GM04503 (cell line): ENCODE results near the gene SCGN.

Source experiments
- DNase-seq: peaks from one replicate; pipeline ENCODE4 v3.0.0-alpha.2; 2012; ENCODE audit warnings: low read depth

The SCGN gene, protein sequence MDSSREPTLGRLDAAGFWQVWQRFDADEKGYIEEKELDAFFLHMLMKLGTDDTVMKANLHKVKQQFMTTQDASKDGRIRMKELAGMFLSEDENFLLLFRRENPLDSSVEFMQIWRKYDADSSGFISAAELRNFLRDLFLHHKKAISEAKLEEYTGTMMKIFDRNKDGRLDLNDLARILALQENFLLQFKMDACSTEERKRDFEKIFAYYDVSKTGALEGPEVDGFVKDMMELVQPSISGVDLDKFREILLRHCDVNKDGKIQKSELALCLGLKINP

DNA sequence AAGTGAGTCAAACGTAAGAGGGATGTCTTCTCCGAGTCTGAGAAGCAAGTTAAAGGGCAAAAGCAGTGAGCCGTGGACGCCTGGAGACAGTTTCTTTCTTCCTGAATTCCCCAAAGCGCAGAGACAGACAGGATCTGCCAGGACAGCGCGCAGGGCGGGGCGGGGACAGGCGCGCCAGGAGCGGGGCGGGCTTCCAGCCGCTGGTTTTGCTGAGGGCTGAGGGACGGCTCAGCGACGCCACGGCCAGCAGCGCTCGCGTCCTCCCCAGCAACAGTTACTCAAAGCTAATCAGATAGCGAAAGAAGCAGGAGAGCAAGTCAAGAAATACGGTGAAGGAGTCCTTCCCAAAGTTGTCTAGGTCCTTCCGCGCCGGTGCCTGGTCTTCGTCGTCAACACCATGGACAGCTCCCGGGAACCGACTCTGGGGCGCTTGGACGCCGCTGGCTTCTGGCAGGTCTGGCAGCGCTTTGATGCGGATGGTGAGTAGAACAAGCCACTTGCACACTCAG, at the start of gene SCGN:
Gene SCGN, plus strand, starts transcription at position 209 of the 509 bp plus-strand sequence. Its CDS starts 189 bp downstream, at position 398.
- no peak for DNase-seq

DNA sequence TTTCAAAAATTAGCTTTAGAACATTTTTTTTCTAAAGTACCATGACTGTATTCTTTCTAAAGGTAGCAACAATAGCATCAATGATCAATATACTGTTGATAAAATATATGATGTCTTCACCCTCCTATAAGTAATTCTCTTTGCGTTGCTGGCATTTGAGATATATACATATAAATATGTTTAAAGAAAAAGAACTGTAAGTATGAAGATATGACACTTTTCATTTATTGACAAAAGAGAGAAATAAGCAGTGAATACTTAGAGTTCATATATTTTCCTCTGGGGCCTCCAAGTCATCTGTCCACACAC, 49.4 kb upstream of the SCGN start:
- no peak for DNase-seq

DNA sequence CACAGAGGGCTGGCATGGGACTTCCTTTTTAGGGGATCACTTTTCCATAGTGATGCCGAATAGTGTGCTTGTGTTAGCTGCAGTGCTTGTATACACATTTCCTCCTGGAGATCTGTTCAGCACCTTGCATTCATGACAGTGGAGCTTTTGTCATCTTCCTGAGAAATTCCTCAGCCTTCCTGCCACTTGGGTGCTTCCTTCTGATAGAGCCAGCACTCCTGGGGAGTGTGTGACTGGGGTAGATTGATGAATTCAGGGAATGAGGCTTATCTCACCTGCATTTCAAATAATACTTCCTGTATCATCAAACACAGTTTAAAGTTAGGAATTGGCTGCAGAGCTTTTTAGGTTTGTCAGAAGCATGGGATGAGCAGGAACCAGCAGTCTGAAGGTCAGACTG, 48.8 kb upstream of the SCGN start:
- DNase-seq = no peak

- DNase-seq = no peak
Measured at GRCh38 chr6:25606151-25606550, 45.9 kb upstream of the SCGN start.

DNA sequence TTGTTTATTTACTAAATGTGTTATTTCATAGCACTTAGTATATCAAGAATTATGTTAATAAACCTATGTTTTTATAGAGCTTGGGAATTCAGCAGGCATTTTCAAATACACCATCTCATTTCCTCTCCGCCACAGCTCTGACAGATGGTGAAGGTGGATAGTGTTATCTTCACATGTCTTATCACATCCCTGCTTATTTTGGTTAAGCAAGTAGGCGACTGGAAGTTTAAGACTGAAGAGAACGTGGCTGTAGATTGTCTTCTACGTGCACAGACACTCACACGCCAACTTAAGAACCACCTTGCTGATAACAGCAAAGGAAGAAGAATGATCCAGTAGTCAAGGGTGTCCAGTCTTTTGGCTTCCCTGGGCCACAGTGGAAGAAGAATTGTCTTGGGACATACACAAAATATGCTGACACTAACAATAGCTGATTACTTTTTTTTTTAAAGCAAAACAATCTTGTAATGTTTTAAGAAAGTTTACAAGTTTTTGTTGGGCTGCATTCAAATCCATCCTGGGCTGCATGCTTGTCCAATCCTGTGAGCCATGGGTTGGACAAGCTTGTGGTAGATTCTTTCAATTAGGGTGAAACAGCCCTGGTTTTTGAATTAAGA, 43.3 kb upstream of the SCGN start:
- DNase-seq = no peak

DNA sequence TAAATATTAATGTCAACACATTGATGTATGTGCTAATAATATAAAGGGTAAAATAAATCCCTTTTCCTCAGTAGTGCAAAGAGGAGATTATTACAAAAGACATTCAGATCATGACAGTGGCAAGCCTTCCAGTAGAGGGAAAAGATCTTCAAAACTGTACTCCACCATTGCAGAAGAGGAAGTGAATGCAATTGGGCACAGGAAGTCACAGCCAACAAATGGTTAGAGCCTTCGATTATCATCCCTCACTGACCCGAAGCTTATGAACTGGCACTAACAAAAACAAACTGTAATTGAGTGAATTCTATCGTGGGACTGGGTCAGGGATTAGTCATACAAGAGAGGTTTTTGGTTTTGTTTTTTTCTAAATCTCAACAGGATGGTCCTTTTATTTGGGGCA, 39.3 kb upstream of the SCGN start:
- DNase-seq = no peak

- DNase-seq = no peak
Measured at GRCh38 chr6:25613415-25613814, 38.6 kb upstream of the SCGN start.

GRCh38 chr6:25614052-25614451, 38.0 kb upstream of the SCGN start:
- no peak for DNase-seq

DNA sequence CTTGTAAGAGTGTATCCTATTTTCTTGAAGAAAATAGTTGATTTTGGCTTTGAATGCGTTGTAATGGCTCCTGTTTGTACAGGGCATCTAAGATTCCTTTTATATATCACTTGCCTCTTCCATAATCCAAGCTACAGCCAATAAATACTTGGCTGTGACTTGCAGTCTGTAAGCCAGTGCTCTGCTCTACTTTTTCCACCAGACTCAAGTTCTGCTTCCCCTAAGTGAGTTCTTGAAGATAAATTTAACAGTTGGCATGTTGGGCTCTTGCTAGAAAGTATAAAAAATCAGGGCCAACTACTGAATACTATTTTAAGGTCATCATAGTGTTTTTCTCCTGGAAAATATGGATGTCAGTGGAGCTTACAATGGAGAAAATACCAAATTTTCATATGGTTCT, 36.5 kb upstream of the SCGN start:
- DNase-seq = no peak

- DNase-seq = no peak
Measured at GRCh38 chr6:25617997-25618396, 34.0 kb upstream of the SCGN start.

DNA sequence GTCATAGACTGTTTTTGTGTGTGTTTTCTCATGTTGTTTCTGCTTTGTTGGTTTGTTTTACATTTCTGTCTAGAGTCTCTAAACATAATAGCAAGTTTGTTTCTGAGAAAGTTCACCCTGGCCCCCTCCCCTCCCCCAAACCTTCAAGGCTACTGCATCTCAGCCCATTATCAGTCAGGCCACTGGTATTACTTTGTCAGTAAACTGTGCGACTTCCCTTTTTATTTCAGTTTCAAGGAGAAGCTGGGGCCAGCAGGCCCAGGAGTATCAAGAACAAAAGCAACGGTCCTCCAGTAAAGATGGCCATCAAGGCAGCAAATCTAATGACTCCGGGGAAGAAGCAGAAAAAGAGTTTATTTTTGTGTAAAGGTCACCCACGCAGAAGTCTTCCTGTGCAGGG, 32.8 kb upstream of the SCGN start:
- no peak for DNase-seq

DNA sequence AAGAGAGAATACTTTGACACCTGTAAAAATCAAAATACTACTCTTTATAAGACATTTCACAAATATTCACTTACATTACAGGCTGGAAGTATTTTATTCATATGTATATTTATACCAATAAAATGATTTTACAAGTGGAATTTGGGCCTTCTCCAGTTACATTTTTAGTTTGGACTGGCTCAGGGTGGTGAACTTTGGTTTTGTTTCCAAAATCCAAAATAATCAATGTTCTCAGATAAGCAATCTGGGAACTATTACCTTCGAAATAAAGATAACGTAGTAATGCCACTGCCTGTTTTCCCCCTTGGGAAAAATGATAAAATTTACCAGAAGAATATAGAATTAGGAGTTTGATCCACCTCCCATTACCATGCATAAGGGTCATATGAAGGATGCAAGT, 31.6 kb upstream of the SCGN start:
- no peak for DNase-seq

GRCh38 chr6:25623065-25623464, 28.9 kb upstream of the SCGN start:
- no peak for DNase-seq

DNA sequence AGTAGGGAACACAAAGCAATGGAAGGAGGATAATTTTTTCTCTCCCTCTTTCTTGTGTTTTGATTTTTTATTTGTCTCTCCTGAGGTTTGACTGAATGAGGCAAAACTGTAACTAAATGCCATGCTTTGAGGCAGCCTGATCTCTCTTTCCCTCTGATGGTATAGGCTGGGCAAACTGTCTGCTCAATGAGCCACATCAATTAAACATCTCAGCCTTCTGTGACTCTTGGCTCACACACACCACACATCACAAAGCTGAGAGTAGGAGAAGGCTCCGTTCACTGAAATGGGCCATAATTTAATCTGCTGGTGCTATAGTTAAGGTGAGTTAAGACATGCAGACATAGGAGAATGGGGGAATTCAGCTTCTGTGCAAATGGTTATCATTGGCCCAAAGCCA, 28.1 kb upstream of the SCGN start:
- no peak for DNase-seq

DNA sequence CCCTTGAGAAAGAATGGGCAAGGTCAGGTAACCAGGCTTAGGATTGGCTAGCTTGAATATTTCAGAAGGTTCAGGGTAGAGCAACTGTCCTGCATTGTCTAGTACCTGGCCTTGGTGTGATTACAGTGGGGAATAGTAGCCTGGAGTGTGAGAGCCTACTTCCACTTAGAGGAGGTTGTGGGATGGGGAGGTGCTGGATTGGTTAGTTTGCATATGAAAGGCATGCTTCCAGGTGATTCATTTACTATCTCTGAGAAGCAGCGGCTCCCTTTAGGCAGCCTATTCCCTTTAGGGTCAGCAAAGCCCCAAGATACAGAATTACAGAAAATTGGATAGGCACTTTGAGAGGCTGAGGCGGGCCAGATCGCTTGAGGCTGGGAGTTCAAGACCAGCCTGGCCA, 25.0 kb upstream of the SCGN start:
- no peak for DNase-seq

GRCh38 chr6:25628471-25629197, 23.4 kb upstream of the SCGN start:
- no peak for DNase-seq

GRCh38 chr6:25629198-25629576, 22.8 kb upstream of the SCGN start:
- no peak for DNase-seq

GRCh38 chr6:25630508-25631278, 21.3 kb upstream of the SCGN start:
- DNase-seq = no peak

GRCh38 chr6:25635886-25636317, 16.1 kb upstream of the SCGN start:
- DNase-seq = no peak

GRCh38 chr6:25637211-25637610, 14.8 kb upstream of the SCGN start:
- DNase-seq = no peak

- DNase-seq = no peak
Measured at GRCh38 chr6:25637960-25638434, 14.0 kb upstream of the SCGN start.

GRCh38 chr6:25639653-25640052, 12.4 kb upstream of the SCGN start:
- no peak for DNase-seq
